Myocyte (in vitro differentiated cells): ENCODE data around the gene RASGRP2. TPM values are rescaled to one million over a fixed set of nuclear protein-coding genes. Genes with fewer than 3 reads are reported as not detected.

ENCODE experiments used
- DNase-seq: peaks from one replicate; pipeline ENCODE4 v3.0.0-alpha.2; 2012; ENCODE audit warnings: low read depth
- total RNA-seq: library from RNA; depleted of rRNA; stranded (reverse); fragments of >200 nt; gene quantifications from 2 replicates; pipeline ENCODE4 v1.2.3, GENCODE V29; 2014

Gene RASGRP2
- total RNA-seq, 1 donor from 2014 or later: 2.3 TPM

DNA sequence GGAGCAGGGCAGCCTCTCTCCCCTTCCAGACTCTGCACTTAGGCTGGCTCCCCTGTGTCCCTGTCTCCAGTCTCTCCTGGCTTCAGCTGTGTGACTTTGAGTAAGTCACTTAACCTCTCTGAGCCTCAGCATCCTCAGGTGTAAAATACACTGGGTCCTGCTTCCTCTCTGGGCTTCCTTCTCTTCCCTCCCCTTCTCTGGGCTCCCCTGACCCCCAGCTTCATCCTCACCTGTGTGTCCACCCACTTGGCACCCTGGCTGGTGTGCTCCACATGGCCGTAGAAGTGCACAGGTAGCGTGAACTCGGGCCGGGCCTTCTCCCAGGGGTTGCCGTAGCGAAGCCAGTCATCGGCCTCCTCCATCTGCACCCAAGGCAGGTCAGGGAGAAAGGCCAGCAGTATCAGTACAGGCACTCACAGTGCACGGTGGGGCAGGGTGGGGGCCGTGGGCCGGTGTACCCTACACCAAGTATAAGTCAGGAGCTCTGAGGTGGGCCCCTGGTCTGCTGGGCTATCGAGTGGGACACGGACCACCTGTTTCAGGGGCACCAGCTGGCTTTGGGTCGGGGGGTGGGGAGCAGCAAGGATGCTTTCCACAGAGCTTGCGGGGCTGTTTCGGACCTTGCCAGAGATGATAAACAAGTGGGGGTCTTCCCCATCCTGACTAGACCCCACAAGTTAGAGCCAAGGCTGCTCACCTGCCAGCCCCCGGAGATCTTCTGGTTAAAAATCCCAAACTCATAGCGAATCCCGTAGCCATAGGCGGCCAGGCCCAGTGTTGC is 13.8 kb upstream of the RASGRP2 start:
- DNase-seq: no peak

DNA sequence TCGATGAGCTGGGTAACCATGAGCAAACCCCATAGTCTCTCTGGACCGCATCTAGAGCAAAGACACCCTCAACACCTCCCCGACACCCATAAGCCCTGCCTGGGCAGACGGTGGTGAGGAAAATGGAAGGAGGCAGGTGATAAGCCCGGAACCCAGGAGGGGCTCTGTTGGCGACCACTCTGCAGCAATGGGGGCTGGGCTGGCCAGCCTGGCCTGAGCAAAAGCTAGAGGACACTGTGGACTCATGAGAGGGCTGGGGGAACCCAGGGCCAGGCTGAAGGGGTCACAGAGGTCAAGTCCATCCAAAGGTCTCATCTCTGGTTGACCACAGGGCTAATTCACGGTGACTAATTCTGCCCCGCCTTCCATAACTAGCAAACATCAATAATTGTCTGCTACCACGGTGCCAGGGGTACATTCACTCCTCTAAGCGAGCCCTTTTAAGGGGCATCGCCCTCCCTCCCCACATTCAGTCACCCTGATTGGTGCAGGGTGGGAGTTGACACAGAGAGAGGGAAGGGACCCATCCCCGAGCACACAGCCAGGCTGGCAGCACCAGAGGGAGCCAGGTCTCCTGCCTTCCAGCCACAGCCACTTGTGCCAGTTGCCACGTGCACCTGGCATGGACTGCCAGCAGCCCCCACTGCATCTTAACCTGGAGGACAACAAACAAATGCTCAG is 11.9 kb upstream of the RASGRP2 start:
- peak; percentile 46 for DNase-seq

DNA sequence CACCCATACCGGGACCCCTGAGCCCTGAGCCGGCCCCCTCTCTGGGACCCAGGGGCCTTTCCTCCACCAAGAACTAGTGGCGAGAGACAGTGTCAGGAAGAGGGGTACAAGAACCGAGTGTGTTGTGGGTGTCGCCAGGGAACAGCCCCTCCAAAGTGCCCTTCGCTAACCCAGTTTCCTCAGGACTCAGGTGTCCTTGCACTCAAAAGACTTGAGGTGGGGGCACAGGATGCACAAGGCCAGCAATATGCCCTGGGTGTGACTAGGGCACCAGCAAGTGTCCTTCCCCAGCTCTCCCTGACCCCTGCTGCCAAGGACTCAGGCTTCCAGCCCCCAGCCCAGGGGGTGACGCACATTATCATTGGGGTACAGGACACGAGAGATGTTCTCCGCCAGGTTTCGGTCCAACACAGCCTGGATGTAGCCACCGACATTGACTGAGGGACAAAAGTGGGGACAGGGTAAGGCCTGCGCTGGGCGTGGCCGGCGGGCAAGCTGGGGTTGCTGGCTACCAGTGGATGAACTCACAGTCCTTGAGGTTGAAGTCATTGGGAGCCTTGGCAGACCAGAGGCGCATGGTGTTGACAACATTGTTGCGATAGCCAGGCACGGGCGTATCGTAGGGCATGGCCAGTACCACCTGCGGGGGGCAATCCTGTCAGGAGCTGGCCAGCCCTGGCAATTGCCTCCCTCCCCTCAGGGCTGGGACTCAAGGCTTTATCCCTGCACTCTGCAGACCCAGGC is 11.1 kb upstream of the RASGRP2 start:
- DNase-seq: no peak

DNA sequence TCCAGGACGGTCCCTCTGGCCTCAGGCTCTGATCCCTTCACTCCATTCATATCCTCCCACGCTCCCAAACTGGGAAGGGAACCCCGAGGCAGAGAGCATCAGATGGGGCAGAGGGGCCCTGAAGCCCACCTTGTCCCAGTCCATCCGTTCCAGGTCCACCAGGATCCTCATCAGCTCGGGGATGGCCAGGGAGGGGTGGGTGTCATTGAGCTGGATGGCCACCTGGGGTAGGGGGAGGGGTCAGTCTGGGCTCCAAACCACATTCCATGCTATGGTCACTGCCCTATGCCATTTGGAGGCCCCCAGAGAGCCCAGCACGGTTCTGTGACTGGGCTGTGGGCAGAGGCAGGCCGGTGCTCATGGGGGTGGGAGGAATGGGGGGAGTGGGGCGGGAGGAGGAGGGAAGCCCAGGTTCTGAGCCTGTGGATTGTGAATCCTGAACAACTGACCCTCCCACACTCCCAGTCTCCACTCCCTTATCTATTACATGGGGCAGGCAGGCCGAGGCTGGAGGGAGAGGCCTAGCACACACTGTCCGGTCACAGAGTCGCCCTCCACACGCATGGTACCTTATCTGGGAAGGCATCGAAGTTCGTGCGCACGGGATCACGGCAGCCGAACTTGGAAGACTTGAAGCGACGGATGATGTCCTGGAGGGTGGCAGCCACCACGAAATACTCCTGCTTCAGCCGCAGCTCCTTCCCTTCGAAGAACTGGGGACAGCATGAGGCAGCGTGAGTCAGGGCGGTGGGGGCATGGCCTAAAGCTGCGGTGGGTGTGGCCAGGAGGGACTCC is 10.4 kb upstream of the RASGRP2 start:
- no peak for DNase-seq

DNA sequence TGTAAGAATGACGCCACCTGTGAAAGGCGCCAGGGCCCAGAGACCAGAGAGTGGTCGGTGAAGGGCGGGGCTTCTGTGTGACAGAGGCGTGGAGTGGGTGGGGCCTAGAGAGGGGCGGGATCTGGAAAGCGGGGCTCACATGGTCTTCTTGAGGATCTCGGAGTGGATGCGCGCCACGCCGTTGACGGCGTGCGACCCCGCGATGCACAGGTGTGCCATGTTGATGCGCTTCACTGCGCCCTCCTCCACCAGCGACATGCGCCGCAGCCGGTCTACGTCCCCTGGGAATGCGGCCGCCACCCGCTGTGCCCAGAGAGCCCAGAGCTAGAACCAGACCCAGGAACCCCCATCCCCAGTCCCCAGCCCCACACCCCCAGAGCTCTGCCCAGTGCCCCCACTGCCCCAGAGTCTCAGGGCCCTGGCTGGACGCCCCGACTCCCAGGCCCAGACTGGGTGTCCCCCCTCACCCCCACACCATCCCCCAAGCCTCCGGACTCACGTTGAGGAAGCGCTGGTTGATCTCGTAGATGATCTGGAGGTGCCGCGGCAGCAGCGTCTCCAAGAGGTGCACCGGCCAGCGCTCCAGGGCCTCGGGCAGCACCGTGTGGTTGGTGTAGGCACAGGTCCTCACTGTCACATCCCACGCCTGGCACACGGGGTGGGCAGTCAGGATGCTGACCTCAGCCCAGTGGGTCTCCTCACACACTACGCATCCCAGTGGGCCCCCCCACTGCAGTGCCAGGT is 9.6 kb upstream of the RASGRP2 start:
- DNase-seq: no peak

DNA sequence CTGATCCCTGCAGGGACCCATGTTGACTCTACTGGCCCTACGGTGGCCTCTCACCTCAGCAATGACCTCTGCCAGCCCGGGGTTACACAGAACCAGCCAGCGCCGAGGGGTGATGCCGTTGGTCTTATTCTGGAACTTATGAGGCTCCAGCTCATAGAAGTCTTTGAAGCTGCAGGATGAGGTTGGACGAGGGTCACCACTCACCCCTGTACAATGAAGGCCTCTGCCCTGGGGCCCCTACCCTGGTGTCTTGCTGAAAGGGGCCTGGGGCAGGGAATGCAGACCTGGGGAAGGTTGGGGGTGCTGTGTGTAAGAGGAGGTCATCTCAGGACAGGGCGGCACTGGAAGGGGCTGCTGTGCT is 9.1 kb upstream of the RASGRP2 start:
- no peak for DNase-seq

DNA sequence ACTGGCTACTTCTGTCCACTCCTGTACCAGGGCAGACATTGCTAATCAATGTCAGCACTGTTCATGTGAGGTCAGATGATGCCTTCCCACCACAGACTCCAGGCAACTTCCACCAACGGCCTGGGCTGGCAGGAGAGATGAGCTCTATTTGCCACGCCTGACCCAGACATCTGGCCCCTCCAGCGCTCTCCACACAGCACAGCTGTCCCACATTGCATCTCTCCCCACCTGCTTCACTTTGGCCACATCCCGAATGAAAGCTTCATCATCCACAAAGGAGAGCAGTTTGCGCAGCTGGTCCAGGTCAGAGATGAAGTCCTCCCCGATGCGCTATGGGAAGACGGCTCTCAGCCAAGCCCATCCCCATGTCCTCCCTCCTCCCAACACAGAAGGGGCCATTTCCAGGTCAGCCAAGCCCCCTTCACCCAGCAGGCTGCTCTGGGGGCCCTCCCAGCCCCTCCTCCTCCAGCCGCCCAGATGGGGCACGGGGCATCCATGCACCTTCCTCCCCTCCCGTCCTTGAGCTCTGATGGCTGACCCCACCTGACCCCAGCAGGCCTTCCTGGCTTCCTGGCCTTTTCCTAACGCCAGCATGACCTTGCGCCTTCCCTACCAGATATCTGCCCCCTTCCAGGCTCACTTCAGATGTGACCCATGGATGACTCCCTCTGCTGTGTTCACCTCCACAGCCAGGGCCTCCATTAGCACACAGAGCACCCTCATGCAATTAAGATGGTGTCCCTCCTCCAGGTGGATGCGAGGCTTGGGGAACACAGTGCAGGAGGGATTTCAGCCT is 8.4 kb upstream of the RASGRP2 start:
- DNase-seq: peak; percentile 24

DNA sequence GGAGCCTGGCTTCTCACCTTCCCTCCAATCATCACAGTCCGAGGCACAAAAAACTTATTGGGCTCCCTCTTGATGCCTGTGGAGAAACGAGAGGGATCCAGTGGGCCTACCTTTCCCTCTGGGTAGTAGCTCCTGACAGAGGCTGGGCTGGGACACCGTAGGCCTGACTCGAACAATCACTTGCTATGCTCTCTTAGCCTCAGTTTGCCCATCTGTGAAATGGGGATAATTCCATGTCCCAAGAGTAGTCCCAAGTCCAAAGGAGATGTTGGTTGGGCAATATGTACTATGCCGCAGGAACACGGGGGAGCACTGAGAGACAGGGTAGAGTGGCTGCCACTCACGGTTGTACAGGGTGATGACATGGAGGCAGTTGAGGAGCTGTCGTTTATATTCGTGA is 7.6 kb upstream of the RASGRP2 start:
- no peak for DNase-seq

DNA sequence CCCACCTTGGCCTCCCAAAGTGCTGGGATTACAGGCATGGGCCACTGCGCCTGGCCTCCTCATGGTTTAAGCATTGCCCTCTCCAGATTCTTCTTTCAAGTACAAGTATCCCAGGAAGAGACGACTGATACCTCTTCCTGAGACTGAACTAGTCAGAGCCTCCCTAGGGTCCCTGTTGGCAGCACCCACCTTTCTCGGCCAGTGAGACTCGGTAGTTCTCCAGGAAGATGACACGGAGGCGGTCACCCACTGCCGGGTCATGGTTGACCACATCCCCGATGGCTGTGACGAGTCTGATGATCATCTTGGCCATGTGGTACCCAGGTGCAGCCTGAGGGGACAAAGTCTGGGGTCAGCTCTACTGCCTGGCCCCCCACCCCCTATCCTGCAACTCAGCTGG is 7.2 kb upstream of the RASGRP2 start:
- no peak for DNase-seq

DNA sequence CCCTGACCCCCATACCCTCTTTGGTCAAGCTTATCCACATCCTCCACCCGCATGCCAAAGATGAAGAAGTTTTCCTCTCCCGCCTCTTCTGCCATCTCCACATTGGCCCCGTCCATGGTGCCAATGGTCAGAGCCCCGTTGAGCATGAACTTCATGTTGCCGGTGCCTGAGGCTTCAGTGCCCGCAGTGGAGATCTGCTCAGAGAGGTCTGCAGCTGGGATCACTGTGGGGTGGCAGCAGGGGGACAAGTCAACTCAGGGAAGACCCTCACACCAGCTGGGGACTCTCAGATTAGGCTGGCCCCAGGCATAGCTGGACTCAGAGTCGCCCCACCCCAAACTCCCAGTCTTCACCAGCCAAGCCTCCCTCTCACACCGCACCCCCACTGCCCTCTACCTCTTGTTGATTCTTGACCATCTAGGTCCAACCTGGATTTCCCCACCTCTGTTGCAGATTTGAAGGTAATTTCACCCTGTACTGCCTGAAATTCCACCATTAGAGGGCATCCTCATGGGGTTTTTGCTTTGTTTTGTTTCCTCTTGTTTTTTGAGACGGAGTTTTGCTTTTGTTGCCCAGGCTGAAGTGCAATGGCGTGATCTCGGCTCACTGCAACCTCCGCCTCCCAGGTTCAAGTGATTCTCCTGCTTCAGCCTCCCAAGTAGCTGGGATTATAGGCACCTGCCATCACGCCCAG is 6.6 kb upstream of the RASGRP2 start:
- no peak for DNase-seq

DNA sequence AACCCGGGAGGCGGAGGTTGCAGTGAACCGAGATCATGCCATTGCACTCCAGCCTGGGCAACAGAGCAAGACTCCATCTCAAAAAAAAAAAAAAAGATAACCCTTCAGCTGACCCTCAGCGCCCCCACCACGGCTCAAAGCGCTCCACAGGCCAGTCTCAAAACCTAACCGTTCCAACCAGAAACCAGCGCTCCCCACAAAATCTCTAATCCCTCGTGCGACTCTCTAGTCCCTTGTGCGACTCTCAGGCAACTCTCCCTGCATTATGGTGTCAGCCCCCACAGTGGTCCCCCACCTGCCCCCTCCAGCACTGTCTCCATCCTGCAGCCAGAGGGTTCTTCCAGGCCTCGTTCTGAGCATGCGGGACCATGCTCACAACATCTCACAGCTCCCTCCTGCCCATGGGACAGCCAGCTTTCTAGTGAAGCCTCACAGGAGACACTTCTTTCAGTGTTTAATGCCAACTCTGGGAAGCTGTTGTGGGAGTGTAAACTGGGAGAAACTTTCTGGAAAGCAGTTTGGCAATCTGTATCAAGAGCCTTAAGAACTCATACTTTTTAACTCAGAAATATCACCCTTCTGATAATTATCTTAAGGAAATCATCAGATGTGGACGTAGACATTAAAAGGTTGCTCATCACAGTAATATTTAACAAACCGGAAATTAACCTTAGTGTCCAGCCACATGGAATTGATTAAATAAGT is 4.2 kb upstream of the RASGRP2 start:
- DNase-seq: no peak

DNA sequence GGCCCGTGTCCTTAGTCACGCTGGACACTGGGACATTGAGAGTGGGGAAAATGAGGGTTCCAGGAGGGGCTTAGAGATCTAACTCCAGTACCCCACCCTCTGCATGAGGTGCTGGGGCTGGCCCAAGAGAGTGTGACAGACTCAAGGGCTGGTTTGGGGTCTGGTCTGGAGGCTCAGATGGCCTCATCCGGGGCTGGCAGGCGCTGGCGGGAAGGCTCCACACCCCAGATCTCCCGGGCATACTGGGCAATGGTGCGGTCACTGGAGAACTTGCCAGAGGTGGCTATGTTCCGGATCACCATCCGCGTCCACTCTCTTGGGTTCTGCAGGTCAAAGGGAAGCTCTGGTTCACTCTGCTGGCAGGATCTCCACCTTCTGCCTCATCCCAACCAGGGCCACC is 2.5 kb upstream of the RASGRP2 start:
- no peak for DNase-seq

DNA sequence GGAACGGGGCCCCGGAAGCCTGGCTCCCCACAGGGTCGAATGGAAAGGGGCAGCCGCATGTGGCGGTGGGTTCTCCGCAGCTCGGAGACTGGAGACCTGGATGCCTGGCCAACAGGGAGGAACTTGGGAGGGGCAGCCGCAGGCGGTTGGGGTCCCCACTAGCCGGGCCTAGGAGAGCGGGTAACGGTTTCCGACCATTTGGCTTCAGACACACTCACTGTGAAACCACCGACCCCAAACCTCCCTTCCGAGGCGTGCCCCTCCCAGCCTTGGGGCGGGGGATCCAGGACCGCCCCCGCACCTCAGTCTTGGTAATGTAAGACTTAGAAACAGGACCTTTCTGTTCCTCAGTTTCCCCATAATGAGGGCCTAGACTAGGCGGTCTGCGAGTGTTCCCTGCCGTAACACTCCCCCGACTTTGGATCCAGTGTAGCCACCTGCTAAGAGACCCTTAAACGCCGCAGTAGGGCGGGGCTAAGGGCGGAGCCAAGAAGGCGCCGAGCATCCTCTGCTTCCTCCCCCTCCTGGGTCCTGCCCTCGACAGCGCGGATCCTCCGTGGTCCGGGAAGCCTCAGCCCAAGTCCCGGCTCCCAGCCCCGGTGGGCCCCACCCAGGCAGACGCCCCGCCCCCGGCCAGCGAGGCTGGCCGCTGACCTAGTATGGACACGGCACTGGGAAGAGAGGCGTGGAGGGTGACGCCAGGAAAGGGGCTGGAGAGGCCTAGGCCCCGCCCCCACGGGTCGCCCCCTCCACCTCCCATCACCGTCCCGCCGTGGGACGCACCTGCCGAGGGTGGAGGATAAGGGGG is 1.8 kb upstream of the RASGRP2 start:
- DNase-seq: peak; percentile 56

DNA sequence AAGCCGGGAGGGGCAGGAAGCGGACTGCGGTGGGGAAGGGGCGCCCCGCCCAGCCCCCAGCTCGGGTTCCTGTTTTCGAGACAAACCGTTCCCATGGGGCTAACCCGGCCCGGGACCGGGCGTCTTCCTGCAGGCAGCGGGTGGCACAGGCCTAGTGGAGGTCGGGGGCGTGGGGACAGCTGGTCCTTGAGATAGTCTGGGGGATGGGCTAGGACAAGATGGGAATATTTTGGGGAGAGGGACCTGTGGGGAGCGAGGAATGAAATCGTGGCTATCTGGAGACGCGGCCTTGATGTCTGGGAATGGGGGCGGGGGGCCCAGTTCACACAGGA is 1.2 kb upstream of the RASGRP2 start:
- DNase-seq: peak; percentile 24

DNA sequence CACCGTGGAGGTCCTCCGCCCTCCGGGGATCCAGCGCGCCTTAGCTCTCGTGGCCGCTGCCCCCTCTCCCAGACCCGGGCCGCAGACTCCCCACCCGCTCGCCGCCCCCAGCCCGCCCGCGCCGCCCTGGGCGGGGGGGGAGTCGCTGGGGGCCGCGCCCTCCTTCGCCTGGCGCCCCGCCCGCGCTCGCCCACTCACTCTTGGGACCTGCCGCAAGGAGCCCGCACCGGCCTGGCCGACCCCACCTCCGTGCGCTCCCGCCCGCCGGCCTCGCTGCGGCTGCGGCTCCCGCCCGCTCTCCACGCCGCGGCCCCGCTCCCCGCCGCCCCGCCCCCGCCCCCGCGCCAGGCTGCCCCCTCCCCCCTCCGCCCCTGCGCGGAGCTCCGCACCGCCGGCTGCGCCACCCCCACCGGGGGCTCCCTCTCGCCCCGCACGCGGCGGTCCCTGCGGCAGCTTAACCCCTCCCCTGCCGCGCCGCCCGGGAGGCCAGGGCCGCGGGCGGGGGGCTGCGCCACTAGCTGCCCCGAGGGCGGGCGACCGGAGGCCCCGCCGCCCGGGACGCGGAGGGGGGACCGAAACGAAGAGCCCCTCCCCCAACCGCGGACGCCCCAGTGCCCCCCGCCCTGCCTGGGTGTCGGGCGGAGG is 724 bp upstream of the RASGRP2 start:
- no peak for DNase-seq

DNA sequence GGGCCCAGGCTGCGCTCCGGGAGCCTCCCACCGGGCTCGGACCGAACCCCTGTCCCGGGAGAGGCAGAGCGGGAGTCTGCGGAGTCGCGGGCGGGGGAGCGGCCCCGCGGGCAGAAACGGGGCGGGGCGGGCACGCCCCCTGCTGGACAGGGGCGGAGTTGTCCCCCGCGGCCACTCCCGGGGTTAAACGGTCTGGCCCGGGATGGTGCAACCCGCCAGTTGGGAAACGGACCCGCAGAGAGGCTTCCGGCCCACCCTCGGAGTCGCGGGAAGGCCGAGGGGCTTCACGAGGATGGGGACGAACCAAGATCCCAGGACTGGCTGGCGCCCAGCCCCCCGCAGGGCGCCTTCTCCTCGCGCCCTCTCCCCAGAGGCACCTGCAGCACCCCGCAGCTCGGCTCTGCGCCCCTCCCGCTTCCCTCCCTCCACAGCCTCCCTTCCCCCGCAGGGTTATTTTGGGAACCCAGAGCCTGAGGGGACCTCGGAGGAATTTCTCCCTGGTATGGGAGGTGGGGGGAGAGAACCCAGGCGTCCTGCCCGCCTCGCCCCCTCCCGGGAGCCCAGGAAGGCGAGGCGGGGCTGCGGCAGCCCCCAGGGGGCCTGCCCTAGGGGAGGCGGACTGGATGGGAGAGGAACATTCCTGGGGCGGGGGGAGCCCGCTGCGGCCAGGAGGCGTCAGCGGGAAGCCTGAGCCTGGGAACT is 902 bp downstream of the RASGRP2 start:
- DNase-seq: peak; percentile 49
